ENCODE data around the gene RFNG. TPM values are rescaled to one million over a fixed set of nuclear protein-coding genes. Genes with fewer than 3 reads are reported as not detected.
A peak's percentile ranks its signal among the peaks of the same experiment; 100 is the strongest.

Gene RFNG
- total and polyA plus RNA-seq, 2 of the 13 experiments (the other 11 are each of a cell fraction or from before 2014, with no cell fraction given), result 61.4 to 64.0 TPM

- TF ChIP-seq ZFP36L1 (CRISPR knock-in tag; IDR thresholded peaks at IDR 0.05), result peak; percentile 47; the same call in 1 of the 2 replicates
- no peak for TF ChIP-seq FOXP1 (IDR thresholded peaks at IDR 0.05)
- no peak; the same call in 1 of the 2 replicates for TF ChIP-seq FOXP1 (CRISPR knock-in tag; IDR thresholded peaks at IDR 0.05)
- no peak for TF ChIP-seq FOXA1 (IDR thresholded peaks at IDR 0.05)
- no peak for TF ChIP-seq FOXA1 (CRISPR knock-in tag; IDR thresholded peaks at IDR 0.05)
- TF ChIP-seq ZNF451 (CRISPR knock-in tag; IDR thresholded peaks at IDR 0.05), result no peak
- TF ChIP-seq ZNF430 (CRISPR knock-in tag; IDR thresholded peaks at IDR 0.05), result no peak
- TF ChIP-seq HIC2 (CRISPR knock-in tag; IDR thresholded peaks at IDR 0.05; ENCODE audit: low read depth), result no peak
- no peak for TF ChIP-seq ZNF724P (CRISPR knock-in tag; IDR thresholded peaks at IDR 0.05; ENCODE audit: borderline replicate concordance)
- no peak for TF ChIP-seq NFE2L2 (IDR thresholded peaks at IDR 0.05; ENCODE audit: low read length)
- no peak for TF ChIP-seq ZNF564 (CRISPR knock-in tag; IDR thresholded peaks at IDR 0.05)
- TF ChIP-seq GPBP1L1 (CRISPR knock-in tag; IDR thresholded peaks at IDR 0.05), result no peak
- TF ChIP-seq TFDP1 (CRISPR knock-in tag; IDR thresholded peaks at IDR 0.05; ENCODE audit: borderline replicate concordance), result peak; percentile 96
- 0 out of 2 replicates have a peak, but pooled peaks have one; percentile 11 for TF ChIP-seq THAP9 (CRISPR knock-in tag; IDR thresholded peaks at IDR 0.05; ENCODE audit: borderline replicate concordance)
- TF ChIP-seq FOXP4 (CRISPR knock-in tag; IDR thresholded peaks at IDR 0.05), result no peak
- no peak for TF ChIP-seq REXO4 (CRISPR knock-in tag; IDR thresholded peaks at IDR 0.05; ENCODE audit: borderline replicate concordance)
- TF ChIP-seq ARNTL (CRISPR knock-in tag; IDR thresholded peaks at IDR 0.05), result no peak
- TF ChIP-seq ZNF674 (CRISPR knock-in tag; IDR thresholded peaks at IDR 0.05; ENCODE audit: low read depth), result no peak
- TF ChIP-seq ZNF275 (CRISPR knock-in tag; IDR thresholded peaks at IDR 0.05; ENCODE audit: borderline replicate concordance), result no peak
- peak; percentile 28; the same call in 1 of the 2 replicates for TF ChIP-seq THAP7 (CRISPR knock-in tag; IDR thresholded peaks at IDR 0.05)
These were observed 28.6 kb downstream of the RFNG start, which contains the start of gene LRRC45 (continued) for GRCh38 chr17:82022981-82023446.
